ENCODE data around the gene MARCHF3.

DNA sequence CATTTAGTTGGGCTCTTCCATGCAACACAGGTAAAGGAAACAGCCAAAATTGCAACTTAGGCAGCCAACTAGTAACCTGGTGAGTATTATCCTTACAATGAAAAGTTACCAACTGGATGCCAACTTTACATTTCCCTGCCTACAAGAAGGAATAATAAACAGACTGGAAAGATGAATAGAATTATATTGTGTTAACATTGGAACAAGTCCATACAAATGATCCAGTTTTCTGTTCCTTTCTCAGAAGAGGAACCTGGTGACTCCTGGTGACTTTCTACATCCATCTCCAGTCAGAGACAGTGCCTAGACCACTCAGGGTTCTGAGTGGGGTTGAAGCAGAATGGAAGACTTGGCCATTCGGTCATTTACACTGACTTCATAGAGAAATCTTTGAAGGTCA, 20.6 kb downstream of the MARCHF3 start:
- no peak for TF ChIP-seq JUND (IDR thresholded peaks at IDR 0.05; ENCODE audit: low read depth, low read length)
- no peak for TF ChIP-seq IRF4 (IDR thresholded peaks at IDR 0.05; ENCODE audit: low read depth, low read length)
- TF ChIP-seq RCOR1 (conservative IDR thresholded peaks at IDR 0.05; ENCODE audit: low read depth, low read length): no peak
- TF ChIP-seq, protein P1, sequence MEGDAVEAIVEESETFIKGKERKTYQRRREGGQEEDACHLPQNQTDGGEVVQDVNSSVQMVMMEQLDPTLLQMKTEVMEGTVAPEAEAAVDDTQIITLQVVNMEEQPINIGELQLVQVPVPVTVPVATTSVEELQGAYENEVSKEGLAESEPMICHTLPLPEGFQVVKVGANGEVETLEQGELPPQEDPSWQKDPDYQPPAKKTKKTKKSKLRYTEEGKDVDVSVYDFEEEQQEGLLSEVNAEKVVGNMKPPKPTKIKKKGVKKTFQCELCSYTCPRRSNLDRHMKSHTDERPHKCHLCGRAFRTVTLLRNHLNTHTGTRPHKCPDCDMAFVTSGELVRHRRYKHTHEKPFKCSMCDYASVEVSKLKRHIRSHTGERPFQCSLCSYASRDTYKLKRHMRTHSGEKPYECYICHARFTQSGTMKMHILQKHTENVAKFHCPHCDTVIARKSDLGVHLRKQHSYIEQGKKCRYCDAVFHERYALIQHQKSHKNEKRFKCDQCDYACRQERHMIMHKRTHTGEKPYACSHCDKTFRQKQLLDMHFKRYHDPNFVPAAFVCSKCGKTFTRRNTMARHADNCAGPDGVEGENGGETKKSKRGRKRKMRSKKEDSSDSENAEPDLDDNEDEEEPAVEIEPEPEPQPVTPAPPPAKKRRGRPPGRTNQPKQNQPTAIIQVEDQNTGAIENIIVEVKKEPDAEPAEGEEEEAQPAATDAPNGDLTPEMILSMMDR (IDR thresholded peaks at IDR 0.05 in 2 of 3, conservative IDR thresholded peaks at IDR 0.05 in 1 of 3; ENCODE audit: control insufficient read depth in 2 of 3, extremely low read depth in 1 of 3, insufficient read depth in 1 of 3, low read depth in 3 of 3, low read length in 3 of 3): no peak
- TF ChIP-seq TARDBP (IDR thresholded peaks at IDR 0.05; ENCODE audit: borderline replicate concordance): no peak

All from GM12878 (cell line).